GM18507 (cell line): ENCODE results near the gene JAK1.

Experiments used
- DNase-seq: peaks from one replicate; pipeline ENCODE4 v3.0.0; 2011; ENCODE audit warnings: low read depth; ENCODE audit not compliant: insufficient read length; ENCODE audit errors: extremely low spot score
- FAIRE-seq: peaks from 2 replicates; lab custom pipeline; 2011; peaks lifted over from hg19 to GRCh38; lab: Jason Lieb, UNC

The JAK1 gene

DNA sequence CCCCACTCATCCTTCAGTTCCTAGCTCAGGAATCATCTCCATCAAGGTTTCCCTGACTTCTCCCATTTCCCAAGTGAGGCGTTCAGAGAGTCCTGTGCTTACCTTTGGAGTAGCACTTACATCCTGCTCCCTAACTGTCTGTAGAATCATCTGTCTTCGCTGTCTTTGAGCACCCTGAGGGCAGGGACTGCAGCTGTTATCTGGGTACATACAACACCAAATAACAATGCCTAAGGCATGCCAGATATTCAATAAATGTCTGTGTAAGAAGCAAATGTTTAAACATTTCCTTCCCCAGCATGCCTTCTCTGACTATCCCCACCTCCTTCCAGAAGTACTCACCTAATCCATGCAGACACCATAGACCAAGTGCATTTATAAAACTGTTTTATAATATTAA lies 65.4 kb downstream of the JAK1 start:
- no peak for DNase-seq
- no peak for FAIRE-seq

- peak; percentile 30 for DNase-seq
- peak; percentile 73 for FAIRE-seq
Observed at GRCh38 chr1:64898107-64898861, 68.1 kb downstream of the JAK1 start.

DNA sequence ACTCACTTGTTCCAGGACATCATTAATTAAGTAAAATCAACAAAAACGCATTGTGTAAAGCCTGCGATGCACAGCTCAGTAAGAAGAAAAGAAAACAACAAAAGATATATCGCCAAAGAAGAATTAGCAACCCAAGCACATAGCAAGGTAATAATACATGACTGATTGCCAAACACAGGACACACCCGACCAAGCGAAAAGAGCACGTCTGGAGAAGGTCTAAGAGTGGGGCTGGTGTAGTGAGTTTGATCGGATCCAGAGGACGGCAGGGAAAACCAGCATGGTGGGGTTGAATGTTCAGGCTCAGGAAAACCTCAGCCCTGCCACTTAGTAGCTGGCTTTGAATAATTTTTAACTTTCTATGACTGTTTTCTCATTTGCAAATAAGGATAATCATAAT lies 69.8 kb downstream of the JAK1 start:
- FAIRE-seq, result no peak
- DNase-seq, result no peak

DNA sequence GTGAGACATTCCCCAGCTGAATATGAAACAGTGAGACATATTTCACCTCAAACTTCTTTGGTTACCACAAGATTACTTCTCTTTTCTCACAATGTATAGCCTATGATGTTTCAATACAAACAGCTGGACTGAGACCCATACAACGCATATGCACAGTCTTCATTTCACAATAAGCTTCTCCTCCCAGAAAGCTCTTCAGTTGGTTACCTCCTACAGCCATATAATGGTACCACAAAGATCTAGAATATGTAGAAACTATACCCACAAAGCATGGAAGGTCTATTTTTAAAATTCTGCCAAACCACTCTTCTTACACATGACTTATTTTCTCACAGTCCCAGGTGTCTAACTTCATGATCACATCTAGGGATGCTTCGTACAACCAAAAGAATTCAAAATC lies 70.8 kb downstream of the JAK1 start:
- DNase-seq, result peak; percentile 15
- peak; percentile 54 for FAIRE-seq

- no peak for FAIRE-seq
- no peak for DNase-seq
Observed at GRCh38 chr1:64894438-64895196, 71.7 kb downstream of the JAK1 start.

DNA sequence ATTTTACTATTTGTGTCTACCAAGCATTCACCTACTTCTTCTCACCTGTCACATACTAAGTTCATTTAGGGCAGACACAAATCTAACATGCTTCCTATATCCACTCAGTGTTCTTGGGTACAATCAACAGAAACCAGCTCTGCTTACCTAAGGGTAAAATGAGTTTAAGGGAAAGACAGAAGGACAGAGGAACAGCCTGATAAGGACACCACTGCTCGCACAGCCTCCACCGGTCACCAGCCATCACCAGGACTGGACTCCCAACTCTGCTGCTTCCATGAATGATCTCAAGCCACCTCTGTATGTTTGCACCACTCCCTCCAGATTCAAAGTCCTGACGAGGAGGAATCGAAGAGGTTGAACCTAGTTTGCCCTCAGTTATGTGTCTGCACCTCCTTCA lies 72.4 kb downstream of the JAK1 start:
- FAIRE-seq, result no peak
- DNase-seq, result no peak

- DNase-seq (no peak), FAIRE-seq (peak; percentile 39)
Observed at GRCh38 chr1:64892576-64893573, 73.5 kb downstream of the JAK1 start.

GRCh38 chr1:64891448-64891825 lies 74.9 kb downstream of the JAK1 start:
- DNase-seq (no peak), FAIRE-seq (no peak)

DNA sequence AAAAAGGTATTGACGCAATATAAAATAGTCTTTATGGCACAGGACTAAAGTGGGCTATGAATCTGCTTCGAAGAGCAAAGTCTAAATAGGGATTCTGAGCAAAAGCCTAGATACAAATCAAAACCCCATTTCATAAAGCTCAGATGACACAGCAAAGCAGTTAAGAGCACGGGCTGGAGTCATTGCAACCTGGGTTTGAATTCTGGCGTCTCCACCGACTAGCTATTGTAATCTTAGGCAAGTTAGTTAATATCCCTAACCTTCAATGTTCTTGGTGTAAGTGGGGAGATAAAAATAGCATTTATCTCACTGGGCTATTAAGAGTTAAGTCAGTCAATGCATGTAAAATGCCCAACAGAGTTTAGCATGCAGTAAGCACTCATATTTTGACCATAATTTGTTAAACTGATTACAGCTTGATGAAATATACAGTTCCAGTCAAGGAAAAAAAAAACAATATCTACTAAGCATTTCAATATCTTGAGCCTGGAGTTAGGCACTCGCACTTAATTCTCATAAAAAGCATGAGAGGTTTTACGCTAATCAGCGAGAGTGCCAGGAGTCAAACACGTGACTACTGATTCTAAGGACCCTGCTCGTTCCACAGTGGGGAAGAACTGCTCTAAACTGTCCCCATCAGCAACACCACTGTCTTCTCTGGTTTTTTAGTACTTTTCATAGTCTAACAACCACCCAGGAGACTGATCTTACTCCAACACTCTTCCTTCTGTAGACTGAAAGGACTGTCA lies 75.5 kb downstream of the JAK1 start:
- no peak for FAIRE-seq

GRCh38 chr1:64887689-64888217 lies 78.6 kb downstream of the JAK1 start:
- DNase-seq, result no peak
- FAIRE-seq, result no peak

More for the DNA sequence above, 75.5 kb downstream of the JAK1 start:
- no peak for DNase-seq

DNA sequence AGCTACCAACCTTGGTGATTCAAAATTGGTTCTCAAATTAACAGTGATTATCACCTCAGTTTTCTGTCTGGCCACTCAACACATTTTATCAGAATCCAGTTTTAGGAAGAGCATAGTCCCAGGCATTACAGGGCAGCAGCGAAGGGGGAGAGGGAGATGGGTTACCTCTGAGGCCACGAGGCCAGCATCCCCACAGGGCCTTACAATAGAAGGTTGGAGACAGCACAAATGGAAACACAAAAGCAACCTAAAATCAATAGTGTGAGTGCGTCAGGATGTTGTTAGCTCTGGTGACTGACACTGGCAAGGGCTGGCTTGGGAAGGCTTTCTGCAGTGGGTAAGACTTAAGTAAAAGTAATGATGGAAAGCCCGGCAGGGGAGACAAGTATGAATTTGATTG lies 79.5 kb downstream of the JAK1 start:
- no peak for DNase-seq
- FAIRE-seq, result no peak

DNA sequence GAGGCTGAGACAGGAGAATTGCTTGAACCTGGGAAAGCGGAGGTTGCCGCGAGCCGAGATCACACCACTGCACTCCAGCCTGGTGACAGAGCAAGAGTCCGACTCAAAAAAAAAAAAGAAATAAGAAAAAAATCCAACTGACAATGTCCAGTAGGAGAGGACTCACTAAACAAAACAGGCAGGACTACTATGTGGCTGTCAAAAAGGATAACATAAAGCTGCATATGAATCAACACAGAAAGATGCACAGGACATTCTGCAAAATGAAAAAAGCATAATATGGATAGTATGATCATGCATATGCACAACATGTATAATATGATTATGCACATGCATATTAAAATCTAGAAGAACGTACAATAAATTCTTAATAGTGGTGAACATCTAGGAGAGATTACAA lies 80.7 kb downstream of the JAK1 start:
- DNase-seq (no peak), FAIRE-seq (no peak)

DNA sequence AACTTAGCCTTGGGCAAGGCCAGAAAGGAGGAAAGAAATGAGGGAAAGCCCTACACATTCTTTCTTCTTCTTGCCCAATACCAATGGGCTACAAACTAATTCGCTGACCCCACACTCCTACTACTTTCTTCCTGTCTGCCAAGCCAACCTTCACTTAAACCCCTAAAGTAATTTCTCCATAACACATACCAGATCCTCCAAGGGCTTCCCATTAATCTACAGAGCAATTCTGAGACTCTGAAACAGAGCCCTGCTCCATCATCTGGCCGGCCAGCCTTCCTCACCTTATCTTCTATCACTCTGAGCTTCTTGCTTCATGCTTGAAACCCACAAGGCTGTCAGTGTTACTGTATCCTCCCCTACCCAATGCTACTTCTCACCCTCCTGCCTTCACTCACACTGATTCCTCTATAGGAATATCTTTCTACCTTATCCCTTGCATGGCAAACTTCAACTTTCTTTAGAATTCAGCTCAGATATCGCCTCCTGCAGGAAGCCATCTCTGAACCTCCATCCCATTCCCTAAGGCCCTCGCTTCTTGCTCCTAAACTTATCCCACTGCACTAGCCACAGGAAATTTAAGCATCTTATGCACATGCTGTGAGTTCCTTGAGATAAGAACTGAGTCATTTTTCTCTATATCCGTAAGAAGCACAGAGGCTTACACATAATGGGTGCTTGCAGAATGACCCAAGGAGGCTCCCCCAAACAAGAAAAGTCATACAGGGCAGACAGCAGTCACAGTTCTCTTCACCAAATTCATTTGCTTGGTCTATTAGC lies 81.9 kb downstream of the JAK1 start:
- FAIRE-seq (no peak), DNase-seq (no peak)

DNA sequence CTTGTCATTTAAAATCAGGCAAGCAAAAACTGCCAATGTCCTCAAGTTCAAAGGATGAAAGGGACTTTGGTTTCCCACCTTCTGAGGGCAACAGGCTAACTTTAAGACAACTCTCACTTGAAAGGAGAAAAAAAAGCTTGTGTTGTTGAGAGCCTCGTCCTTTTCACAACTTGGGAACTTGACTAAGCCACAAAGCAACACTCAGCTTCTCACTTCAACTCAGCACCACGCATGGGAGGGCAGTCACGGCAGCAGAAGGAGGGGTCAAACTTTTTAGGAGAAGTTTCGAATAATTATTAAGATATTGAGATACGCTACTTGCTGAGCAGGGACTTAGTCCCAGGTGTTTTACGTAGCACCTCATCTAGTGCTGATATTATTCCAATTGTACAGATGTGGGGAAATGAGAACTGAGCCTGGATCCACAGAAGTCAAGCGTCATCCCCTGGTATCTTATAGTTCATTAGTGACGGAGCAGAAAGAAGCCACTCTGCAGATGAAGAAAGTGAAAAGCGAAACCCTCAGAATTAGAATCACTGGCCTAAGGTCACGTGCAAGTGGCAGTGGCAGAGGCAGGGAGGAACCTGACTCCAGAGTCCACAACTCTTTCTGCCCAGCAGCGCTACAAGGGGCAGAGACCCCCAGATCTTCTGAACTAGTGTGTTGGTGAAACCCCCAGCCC lies 83.6 kb downstream of the JAK1 start:
- DNase-seq (no peak), FAIRE-seq (peak; percentile 79)

DNA sequence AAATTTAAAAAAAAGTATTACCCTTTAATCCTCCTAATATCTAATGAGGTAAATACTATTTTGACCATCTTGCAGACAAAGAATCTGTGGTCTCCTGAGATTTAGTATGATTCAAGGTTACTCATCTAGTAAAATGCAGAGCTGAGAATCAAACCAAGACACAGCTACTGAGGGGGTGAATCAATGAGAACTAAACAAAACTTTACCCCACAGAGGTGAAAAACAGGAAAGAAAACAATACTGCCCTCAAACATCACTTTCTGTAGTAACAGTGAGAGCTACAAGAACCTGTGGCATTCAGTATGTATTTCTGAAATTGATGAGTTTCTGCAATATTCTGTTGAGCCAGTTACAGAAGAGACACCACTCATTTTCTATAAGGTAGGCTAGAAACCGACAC lies 85.1 kb downstream of the JAK1 start:
- no peak for FAIRE-seq
- no peak for DNase-seq

- FAIRE-seq (no peak), DNase-seq (no peak)
Observed at GRCh38 chr1:64880449-64880848, 85.9 kb downstream of the JAK1 start.

- DNase-seq, result no peak
- FAIRE-seq, result no peak
Observed at GRCh38 chr1:64878931-64879611, 87.3 kb downstream of the JAK1 start.
